GM06990 (cell line): ENCODE results near the gene FMNL3.

Experiments
- DNase-seq: peaks from one replicate; pipeline ENCODE4 v3.0.0-alpha.2; 2011; ENCODE audit not compliant: insufficient read length; ENCODE audit errors: extremely low read depth
- H3K27me3 ChIP-seq: replicated peaks from 2 replicates; pipeline ENCODE4 v1.6.0; 2011; ENCODE audit warnings: low read length; ENCODE audit not compliant: control insufficient read depth, insufficient read depth
- H3K36me3 ChIP-seq: 2 replicates; pipeline ENCODE4 v1.5.1; 2011; ENCODE audit warnings: low read length; ENCODE audit not compliant: control insufficient read depth, insufficient read depth
- H3K4me3 ChIP-seq: replicated peaks from 2 replicates; pipeline ENCODE4 v1.5.1; 2011; ENCODE audit warnings: low read depth, mild to moderate bottlenecking, control low read depth, low read length
- CTCF ChIP-seq: IDR thresholded peaks from 2 replicates; pipeline ENCODE4 v1.5.1; 2011; ENCODE audit warnings: low read length, control low read depth, mild to moderate bottlenecking, inconsistent platforms; ENCODE audit not compliant: insufficient read depth, poor library complexity, severe bottlenecking

The FMNL3 gene

GRCh38 chr12:49655595-49656236 lies 51.5 kb downstream of the FMNL3 start:
- TF ChIP-seq CTCF, result no peak
- H3K27me3 ChIP-seq, result no peaks in the 10 kb centered on the region
- H3K4me3 ChIP-seq, result no peak overlapping the region
- DNase-seq, result no peak
- peaks cover 59% of the 10 kb centered on the region for H3K36me3 ChIP-seq

- Histone ChIP-seq H3K36me3 (peaks cover 64% of the 10 kb centered on the region), H3K4me3 (no peak overlapping the region), H3K27me3 (no peaks in the 10 kb centered on the region)
- no peak for TF ChIP-seq CTCF
- DNase-seq, result no peak
These were observed 52.5 kb downstream of the FMNL3 start for GRCh38 chr12:49654715-49655114.

- H3K36me3 ChIP-seq, result peaks cover 68% of the 10 kb centered on the region
- no peaks in the 10 kb centered on the region for H3K27me3 ChIP-seq
- no peak overlapping the region for H3K4me3 ChIP-seq
- no peak for DNase-seq
- no peak for TF ChIP-seq CTCF
These were observed 54.2 kb downstream of the FMNL3 start for GRCh38 chr12:49652921-49653520.

- DNase-seq, result no peak
- no peak for TF ChIP-seq CTCF
- Histone ChIP-seq H3K4me3 (no peak overlapping the region), H3K36me3 (peaks cover 68% of the 10 kb centered on the region), H3K27me3 (no peaks in the 10 kb centered on the region)
These were observed 55.4 kb downstream of the FMNL3 start for GRCh38 chr12:49651855-49652254.

GRCh38 chr12:49649892-49650291 lies 57.3 kb downstream of the FMNL3 start:
- H3K36me3 ChIP-seq, result peaks cover 74% of the 10 kb centered on the region
- H3K4me3 ChIP-seq, result no peak overlapping the region

More at GRCh38 chr12:49649892-49650291, 57.3 kb downstream of the FMNL3 start:
- no peak for DNase-seq
- no peaks in the 10 kb centered on the region for H3K27me3 ChIP-seq
- no peak for TF ChIP-seq CTCF
